NCI-H2171 (cell line): ENCODE results near the gene IDI1.

Experiments used
- DNase-seq: peaks from one replicate; lab custom pipeline; 2025; lab: John Stamatoyannopoulos, UW

Gene IDI1

DNA sequence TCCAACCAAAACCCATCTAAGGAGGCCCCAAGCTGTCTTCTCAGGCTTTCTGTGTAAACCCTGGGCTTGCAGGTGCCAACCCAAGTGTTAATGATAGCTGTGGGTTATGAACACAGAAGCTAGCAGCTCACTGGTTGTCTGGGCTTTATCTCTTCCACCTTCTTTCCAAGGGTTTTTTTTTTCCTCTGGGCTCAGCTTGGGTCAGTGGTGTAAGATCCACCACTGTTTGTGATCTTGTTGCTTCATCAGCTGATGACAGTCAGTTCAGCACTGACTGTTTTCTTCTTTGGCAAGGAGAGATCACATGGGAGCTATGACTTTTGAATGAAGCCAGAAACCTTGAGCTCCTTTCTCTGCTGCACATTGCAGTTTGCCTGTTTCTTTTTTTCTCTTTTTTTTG lies 56.0 kb downstream of the IDI1 start:
- DNase-seq, result no peak

DNA sequence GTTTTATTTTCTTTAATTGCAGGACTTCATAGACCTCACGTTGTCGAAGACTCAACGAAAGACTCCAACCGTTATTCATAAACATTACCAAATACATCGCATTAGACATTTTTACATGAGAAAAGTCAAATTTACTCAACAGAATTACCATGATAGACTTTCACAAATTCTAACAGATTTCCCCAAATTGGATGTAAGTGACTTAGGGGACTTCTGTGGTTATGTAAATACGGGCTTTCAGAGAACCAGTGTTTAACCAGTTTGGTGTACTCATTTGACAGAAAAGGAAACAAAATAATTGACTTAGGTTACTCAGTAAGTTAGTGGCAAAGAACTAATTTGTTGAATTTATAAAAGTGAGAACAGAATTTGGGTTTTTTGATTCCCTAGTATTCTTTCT lies 56.5 kb downstream of the IDI1 start:
- DNase-seq, result no peak

DNA sequence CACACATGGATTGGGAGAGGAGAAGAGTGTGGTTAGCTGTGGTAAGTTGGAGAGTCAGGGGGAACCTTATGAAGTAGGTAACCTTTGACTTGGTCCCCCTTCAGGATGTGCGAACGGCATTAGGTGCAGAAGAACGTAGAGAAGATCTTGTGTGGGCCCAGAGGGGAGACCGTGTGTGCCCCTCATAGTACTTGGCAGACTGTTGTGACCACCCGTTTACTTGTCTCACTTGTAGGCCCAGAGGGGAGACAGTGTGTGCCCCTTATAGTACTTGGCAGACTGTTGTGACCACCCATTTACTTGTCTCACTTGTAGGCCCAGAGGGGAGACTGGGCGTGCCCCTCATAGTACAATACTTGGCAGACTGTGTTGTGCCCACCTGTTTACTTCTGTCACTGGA lies 58.1 kb downstream of the IDI1 start:
- DNase-seq, result no peak
